Panc1 (cell line): ENCODE measurements around the gene ICA1. TPM values are rescaled to one million over a fixed set of nuclear protein-coding genes. Genes with fewer than 3 reads are reported as not detected.

Experiments used
- ATAC-seq: fragments of 200-7000 bp; cut with Tn5 transposase; 2 replicates; pipeline ENCODE4 v1.9.1; 2020; ENCODE audit warnings: mild to moderate bottlenecking, moderate library complexity
- BruUV-seq: library from RNA; stranded (reverse); fragments of 400-500 nt; replicated peaks from 2 replicates; lab custom pipeline; 2021; lab: Mats Ljungman, UMichigan
- CTCF ChIA-PET: fragments of 300-600 bp; sonication (Branson Sonifier 250); formaldehyde crosslinking; loops from one replicate; lab custom pipeline; 2022; ENCODE audit warnings: antibody characterized with exemption; lab: Charles Lee
- POLR2A ChIA-PET: fragments of 300-600 bp; sonication (Branson Sonifier 250); formaldehyde crosslinking; loops from one replicate; lab custom pipeline; 2022; ENCODE audit warnings: antibody characterized with exemption; lab: Charles Lee
- DNase-seq: peaks from one replicate; pipeline ENCODE4 v3.0.0-alpha.2; 2010; ENCODE audit warnings: low read depth, low spot score
- H3K27ac ChIP-seq: 2 replicates; pipeline ENCODE4 v1.5.1; 2011; ENCODE audit warnings: mild to moderate bottlenecking, low read length, inconsistent platforms
- H3K27me3 ChIP-seq: fragments of 200-500 bp; sonication (Bioruptor generic); 2 replicates; pipeline ENCODE4 v1.6.0; 2014; ENCODE audit warnings: low read length, inconsistent platforms; ENCODE audit not compliant: control insufficient read depth, insufficient read depth
- H3K36me3 ChIP-seq: fragments of 200-500 bp; sonication (Bioruptor generic); 2 replicates; pipeline ENCODE4 v1.5.1; 2014; ENCODE audit warnings: inconsistent platforms, mild to moderate bottlenecking, low read length, moderate library complexity; ENCODE audit not compliant: control insufficient read depth, insufficient read depth
- H3K4me1 ChIP-seq: 2 replicates; pipeline ENCODE4 v1.5.1; 2011; ENCODE audit warnings: inconsistent platforms, mild to moderate bottlenecking, low read length, moderate library complexity; ENCODE audit not compliant: control insufficient read depth, insufficient read depth
- H3K4me3 ChIP-seq, 2 experiments: 2 replicates each; pipeline ENCODE4 v1.5.1; 2011 to 2012; ENCODE audit warnings: low read depth in 2 of 2, low read length in 2 of 2, mild to moderate bottlenecking in 2 of 2, inconsistent platforms in 1 of 2, moderate library complexity in 1 of 2
- H3K9me3 ChIP-seq: fragments of 200-500 bp; sonication (Bioruptor generic); 2 replicates; pipeline ENCODE4 v1.5.1; 2014; ENCODE audit warnings: low read depth, mild to moderate bottlenecking, inconsistent platforms, low read length, moderate library complexity; ENCODE audit not compliant: control insufficient read depth, insufficient read depth
- POLR2AphosphoS5 ChIP-seq: IDR thresholded peaks from 2 replicates; pipeline ENCODE4 v1.6.1; 2012; ENCODE audit warnings: mild to moderate bottlenecking, low read depth, low read length, moderate library complexity
- SIN3A ChIP-seq: IDR thresholded peaks from 2 replicates; pipeline ENCODE4 v1.6.1; 2012; ENCODE audit warnings: low read depth, mild to moderate bottlenecking, low read length, moderate library complexity, borderline replicate concordance; ENCODE audit not compliant: insufficient read depth
- TCF7L2 ChIP-seq: IDR thresholded peaks from 2 replicates; pipeline ENCODE4 v1.6.1; 2011; ENCODE audit warnings: mild to moderate bottlenecking, low read depth, low read length, inconsistent platforms
- in situ Hi-C: cut with HindIII; loops from 2 replicates; pipeline ENCODE4 v1.10.0; 2016; ENCODE audit warnings: low sequenced_read_pairs, low pct_unique_long_range_greater_than_20kb
- intact Hi-C: fragments of 100-400 bp; cut with micrococcal nuclease; formaldehyde crosslinking; loops from one replicate; pipeline ENCODE4 v1.10.0; 2022; ENCODE audit not compliant: unreplicated experiment
- total RNA-seq: library from RNA; stranded (reverse); gene quantifications from one replicate; pipeline ENCODE4 v1.2.1, GENCODE V29; 2021; ENCODE audit not compliant: unreplicated experiment
- TF ChIP-seq, protein P1 (sequence below): fragments of 450-650 bp; IDR thresholded peaks from 2 replicates; pipeline ENCODE4 v1.5.1; 2017; ENCODE audit warnings: mild to moderate bottlenecking
- TF ChIP-seq, protein P2 (sequence below), 2 experiments: IDR thresholded peaks; 2 replicates each; pipeline ENCODE4 v1.6.1; 2011 to 2012; ENCODE audit warnings: low read depth in 2 of 2, control low read depth in 1 of 2, low read length in 1 of 2, mild to moderate bottlenecking in 1 of 2, moderate library complexity in 1 of 2; ENCODE audit not compliant: insufficient read depth in 1 of 2

Gene ICA1
- total RNA-seq, 1 experiment from 2014 or later: 1.1 TPM

DNA sequence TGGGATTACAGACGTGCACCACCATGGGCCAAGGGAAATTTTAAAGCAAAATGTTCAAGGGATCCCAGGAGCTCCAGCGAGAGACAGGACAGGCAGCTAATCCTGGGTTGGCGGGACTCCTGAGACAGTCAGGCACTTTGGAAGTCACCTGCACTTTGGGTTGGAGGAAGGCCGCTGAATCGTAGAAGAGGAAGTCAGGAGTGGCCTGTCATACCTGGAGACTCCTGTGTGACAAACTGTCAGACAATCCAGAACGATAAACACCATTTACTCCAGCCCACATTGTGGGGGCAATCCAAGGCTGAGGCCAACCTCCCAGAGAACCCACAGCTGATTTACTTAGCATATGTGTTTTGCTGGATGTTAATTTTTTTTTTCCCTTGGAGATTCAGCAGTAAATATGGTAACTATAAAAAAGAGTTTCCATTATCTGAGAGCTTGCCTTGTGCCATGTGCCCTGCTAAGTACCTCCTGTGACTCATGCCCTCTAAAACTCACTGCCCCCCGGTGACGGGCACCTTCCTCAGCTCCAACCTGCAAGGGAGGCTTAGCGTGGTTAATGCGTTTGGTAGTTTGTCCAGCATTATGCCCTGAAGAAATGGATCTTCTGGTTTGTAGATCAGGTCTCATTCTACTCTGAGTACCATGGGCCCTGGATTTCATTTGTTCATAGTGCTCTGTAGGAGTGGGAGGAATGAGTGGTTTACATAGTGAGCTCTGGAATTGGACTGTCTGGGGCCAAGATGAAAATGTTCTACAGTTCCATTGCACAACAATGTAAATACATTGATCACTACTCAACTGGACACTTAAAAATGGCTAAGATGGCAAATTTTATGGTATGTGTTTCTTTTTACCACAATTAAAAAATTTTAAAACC lies 50.9 kb downstream of the ICA1 start:
- intact Hi-C loops: loop anchor here (10.0 kb wide), 2 partner anchors 166 to 446 kb away; no protein-coding TSS in a partner anchor
- ATAC-seq (no peak), DNase-seq (no peak)
- TF ChIP-seq, protein P1, sequence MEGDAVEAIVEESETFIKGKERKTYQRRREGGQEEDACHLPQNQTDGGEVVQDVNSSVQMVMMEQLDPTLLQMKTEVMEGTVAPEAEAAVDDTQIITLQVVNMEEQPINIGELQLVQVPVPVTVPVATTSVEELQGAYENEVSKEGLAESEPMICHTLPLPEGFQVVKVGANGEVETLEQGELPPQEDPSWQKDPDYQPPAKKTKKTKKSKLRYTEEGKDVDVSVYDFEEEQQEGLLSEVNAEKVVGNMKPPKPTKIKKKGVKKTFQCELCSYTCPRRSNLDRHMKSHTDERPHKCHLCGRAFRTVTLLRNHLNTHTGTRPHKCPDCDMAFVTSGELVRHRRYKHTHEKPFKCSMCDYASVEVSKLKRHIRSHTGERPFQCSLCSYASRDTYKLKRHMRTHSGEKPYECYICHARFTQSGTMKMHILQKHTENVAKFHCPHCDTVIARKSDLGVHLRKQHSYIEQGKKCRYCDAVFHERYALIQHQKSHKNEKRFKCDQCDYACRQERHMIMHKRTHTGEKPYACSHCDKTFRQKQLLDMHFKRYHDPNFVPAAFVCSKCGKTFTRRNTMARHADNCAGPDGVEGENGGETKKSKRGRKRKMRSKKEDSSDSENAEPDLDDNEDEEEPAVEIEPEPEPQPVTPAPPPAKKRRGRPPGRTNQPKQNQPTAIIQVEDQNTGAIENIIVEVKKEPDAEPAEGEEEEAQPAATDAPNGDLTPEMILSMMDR: no peak
- no peak for TF ChIP-seq TCF7L2
- no peak for TF ChIP-seq SIN3A
- TF ChIP-seq POLR2AphosphoS5: no peak
- no peaks in the 10 kb centered on the region for H3K9me3 ChIP-seq
- peaks cover 19% of the 10 kb centered on the region for H3K27me3 ChIP-seq
- CTCF ChIA-PET: no interaction called here
- in situ Hi-C loops: no loop called here
- H3K4me1 ChIP-seq: no peaks in the 10 kb centered on the region
- H3K27ac ChIP-seq: no peak overlapping the region
- no TSS peak for BruUV-seq
- no peak overlapping the region for H3K4me3 ChIP-seq
- no peaks in the 10 kb centered on the region for H3K36me3 ChIP-seq
- POLR2A ChIA-PET: no interaction called here

DNA sequence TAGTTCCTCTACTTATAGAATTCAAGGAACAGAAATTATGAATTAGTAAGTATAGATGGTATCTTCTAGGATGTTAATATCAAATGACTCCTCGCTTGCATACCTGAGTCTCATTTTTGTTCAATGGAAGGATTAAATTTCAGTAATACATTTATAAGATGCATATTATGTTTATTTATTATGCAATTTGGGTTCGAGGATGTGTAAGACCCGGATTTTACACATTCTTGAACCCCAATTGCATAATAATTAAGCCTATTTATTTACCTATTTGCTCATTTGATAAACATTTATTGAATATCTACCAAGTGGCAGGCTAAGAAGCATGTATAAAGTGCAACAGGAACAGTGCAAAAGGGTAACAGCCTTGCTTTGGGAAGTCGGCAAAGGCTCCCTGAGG lies 52.6 kb downstream of the ICA1 start:
- ChIA-PET POLR2A (no interaction called here), CTCF (no interaction called here)
- Histone ChIP-seq H3K4me3 (no peak overlapping the region), H3K9me3 (no peaks in the 10 kb centered on the region), H3K36me3 (no peaks in the 10 kb centered on the region), H3K27ac (no peak overlapping the region), H3K4me1 (no peaks in the 10 kb centered on the region), H3K27me3 (peaks cover 33% of the 10 kb centered on the region)
- in situ Hi-C loops (no loop called here), intact Hi-C loops (no loop called here)
- BruUV-seq: no TSS peak
- TF ChIP-seq SIN3A (no peak), POLR2AphosphoS5 (no peak), TCF7L2 (no peak)
- TF ChIP-seq, protein P1: no peak
- TF ChIP-seq, protein P2, sequence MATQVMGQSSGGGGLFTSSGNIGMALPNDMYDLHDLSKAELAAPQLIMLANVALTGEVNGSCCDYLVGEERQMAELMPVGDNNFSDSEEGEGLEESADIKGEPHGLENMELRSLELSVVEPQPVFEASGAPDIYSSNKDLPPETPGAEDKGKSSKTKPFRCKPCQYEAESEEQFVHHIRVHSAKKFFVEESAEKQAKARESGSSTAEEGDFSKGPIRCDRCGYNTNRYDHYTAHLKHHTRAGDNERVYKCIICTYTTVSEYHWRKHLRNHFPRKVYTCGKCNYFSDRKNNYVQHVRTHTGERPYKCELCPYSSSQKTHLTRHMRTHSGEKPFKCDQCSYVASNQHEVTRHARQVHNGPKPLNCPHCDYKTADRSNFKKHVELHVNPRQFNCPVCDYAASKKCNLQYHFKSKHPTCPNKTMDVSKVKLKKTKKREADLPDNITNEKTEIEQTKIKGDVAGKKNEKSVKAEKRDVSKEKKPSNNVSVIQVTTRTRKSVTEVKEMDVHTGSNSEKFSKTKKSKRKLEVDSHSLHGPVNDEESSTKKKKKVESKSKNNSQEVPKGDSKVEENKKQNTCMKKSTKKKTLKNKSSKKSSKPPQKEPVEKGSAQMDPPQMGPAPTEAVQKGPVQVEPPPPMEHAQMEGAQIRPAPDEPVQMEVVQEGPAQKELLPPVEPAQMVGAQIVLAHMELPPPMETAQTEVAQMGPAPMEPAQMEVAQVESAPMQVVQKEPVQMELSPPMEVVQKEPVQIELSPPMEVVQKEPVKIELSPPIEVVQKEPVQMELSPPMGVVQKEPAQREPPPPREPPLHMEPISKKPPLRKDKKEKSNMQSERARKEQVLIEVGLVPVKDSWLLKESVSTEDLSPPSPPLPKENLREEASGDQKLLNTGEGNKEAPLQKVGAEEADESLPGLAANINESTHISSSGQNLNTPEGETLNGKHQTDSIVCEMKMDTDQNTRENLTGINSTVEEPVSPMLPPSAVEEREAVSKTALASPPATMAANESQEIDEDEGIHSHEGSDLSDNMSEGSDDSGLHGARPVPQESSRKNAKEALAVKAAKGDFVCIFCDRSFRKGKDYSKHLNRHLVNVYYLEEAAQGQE (IDR thresholded peaks at IDR 0.05; ENCODE audit: insufficient read depth in 1 of 2, low read depth in 2 of 2, low read length in 1 of 2): no peak
- no peak for DNase-seq
- ATAC-seq: no peak
